Effector memory CD4-positive, alpha-beta T cell (primary cell): Measurements from ENCODE around the gene THSD1.

ENCODE experiments used
- DNase-seq, 3 donors: peaks; one replicate each; pipeline ENCODE4 v3.0.0-alpha.2; 2020
- H3K27ac ChIP-seq: 2 replicates; pipeline ENCODE4 v1.7.0; 2013; ENCODE audit warnings: mild to moderate bottlenecking, low read length, moderate library complexity; ENCODE audit not compliant: insufficient read depth, poor library complexity, severe bottlenecking
- H3K27me3 ChIP-seq: replicated peaks from 2 replicates; pipeline ENCODE4 v1.7.0; 2013; ENCODE audit warnings: mild to moderate bottlenecking, low read length; ENCODE audit not compliant: insufficient read depth, control insufficient read depth, poor library complexity, severe bottlenecking
- H3K36me3 ChIP-seq: 2 replicates; pipeline ENCODE4 v1.7.0; 2013; ENCODE audit warnings: mild to moderate bottlenecking, low read length, moderate library complexity; ENCODE audit not compliant: control insufficient read depth, insufficient read depth
- H3K4me1 ChIP-seq: 2 replicates; pipeline ENCODE4 v1.7.0; 2013; ENCODE audit warnings: low read length, mild to moderate bottlenecking; ENCODE audit not compliant: control insufficient read depth, insufficient read depth, poor library complexity, severe bottlenecking
- H3K4me3 ChIP-seq: 2 replicates; pipeline ENCODE4 v1.7.0; 2013; ENCODE audit warnings: low read length, low read depth, mild to moderate bottlenecking; ENCODE audit not compliant: insufficient read depth, poor library complexity, severe bottlenecking
- H3K9me3 ChIP-seq: 2 replicates; pipeline ENCODE4 v1.7.0; 2013; ENCODE audit warnings: mild to moderate bottlenecking, low read length, moderate library complexity; ENCODE audit not compliant: control insufficient read depth
- total RNA-seq, 3 donors: gene quantifications; one replicate each; lab custom pipeline; 2026; lab: John Stamatoyannopoulos, UW

Gene THSD1
- total RNA-seq, result 0.77 to 1.2 (median 0.87) reads per million in 3 donors

- DNase-seq, result no peak
- no peaks in the 10 kb centered on the region for H3K9me3 ChIP-seq
- no peak within 1 kb of the TSS for H3K27ac ChIP-seq
These were observed at the start of gene THSD1 for GRCh38 chr13:52405767-52406494. THSD1 (minus strand) TSS chr13:52406172; CDS start chr13:52402600, 3,572 bp downstream.

GRCh38 chr13:52455677-52456041 lies 49.7 kb upstream of the THSD1 start:
- no peaks in the 10 kb centered on the region for H3K27me3 ChIP-seq
- no peaks in the 10 kb centered on the region for H3K9me3 ChIP-seq
- no peaks in the 10 kb centered on the region for H3K36me3 ChIP-seq
- H3K27ac ChIP-seq, result peak overlapping the region; percentile 85
- H3K4me3 ChIP-seq, result peak overlapping the region; percentile 75
- H3K4me1 ChIP-seq, result peaks cover 7% of the 10 kb centered on the region
- DNase-seq, result peak; percentile 58 to 71 (median 63)

More at GRCh38 chr13:52405767-52406494, at the start of gene THSD1:
- Histone ChIP-seq H3K27me3 (peaks cover 3% of the 10 kb centered on the region), H3K4me1 (peaks cover 23% of the 10 kb centered on the region), H3K36me3 (no peaks in the 10 kb centered on the region), H3K4me3 (peak within 1 kb of the TSS; percentile 49)

- no peaks in the 10 kb centered on the region for H3K27me3 ChIP-seq
- peaks cover 7% of the 10 kb centered on the region for H3K4me1 ChIP-seq
- H3K4me3 ChIP-seq, result peak within 1 kb of the TSS; percentile 75
- H3K27ac ChIP-seq, result peak within 1 kb of the TSS; percentile 85
- H3K36me3 ChIP-seq, result no peaks in the 10 kb centered on the region
- DNase-seq, result peak; percentile 88 to 91 (median 90)
- H3K9me3 ChIP-seq, result no peaks in the 10 kb centered on the region
These were observed 49.1 kb upstream of the THSD1 start, which contains the start of gene CKAP2 for GRCh38 chr13:52454820-52455676. CKAP2 (plus strand) TSS chr13:52455478; CDS start chr13:52455557, 79 bp downstream.

GRCh38 chr13:52454459-52454819 lies 48.5 kb upstream of the THSD1 start:
- Histone ChIP-seq H3K9me3 (no peaks in the 10 kb centered on the region), H3K36me3 (no peaks in the 10 kb centered on the region), H3K4me1 (peaks cover 7% of the 10 kb centered on the region), H3K4me3 (peak overlapping the region; percentile 75), H3K27ac (peak overlapping the region; percentile 85), H3K27me3 (no peaks in the 10 kb centered on the region)
- DNase-seq, result peak in 2 of 3 donors; percentile 2 to 3

GRCh38 chr13:52452470-52452869 lies 46.5 kb upstream of the THSD1 start:
- H3K4me3 ChIP-seq, result no peak overlapping the region
- H3K27ac ChIP-seq, result no peak overlapping the region
- no peaks in the 10 kb centered on the region for H3K9me3 ChIP-seq
- peaks cover 16% of the 10 kb centered on the region for H3K4me1 ChIP-seq
- no peaks in the 10 kb centered on the region for H3K36me3 ChIP-seq
- no peaks in the 10 kb centered on the region for H3K27me3 ChIP-seq
- no peak for DNase-seq

GRCh38 chr13:52451135-52451804 lies 45.3 kb upstream of the THSD1 start:
- H3K4me3 ChIP-seq, result no peak overlapping the region

GRCh38 chr13:52450793-52451116 lies 44.8 kb upstream of the THSD1 start:
- Histone ChIP-seq H3K4me1 (peaks cover 16% of the 10 kb centered on the region), H3K27me3 (no peaks in the 10 kb centered on the region), H3K27ac (no peak overlapping the region), H3K4me3 (peak overlapping the region; percentile 96), H3K9me3 (no peaks in the 10 kb centered on the region), H3K36me3 (no peaks in the 10 kb centered on the region)
- no peak for DNase-seq

More at GRCh38 chr13:52451135-52451804, 45.3 kb upstream of the THSD1 start:
- Histone ChIP-seq H3K36me3 (no peaks in the 10 kb centered on the region), H3K9me3 (no peaks in the 10 kb centered on the region), H3K4me1 (peaks cover 16% of the 10 kb centered on the region), H3K27ac (no peak overlapping the region), H3K27me3 (no peaks in the 10 kb centered on the region)
- DNase-seq, result no peak

GRCh38 chr13:52450012-52450792 lies 44.2 kb upstream of the THSD1 start, which contains the start of gene VPS36:
VPS36 (minus strand) TSS chr13:52450634; CDS start chr13:52450594, 40 bp downstream.
- Histone ChIP-seq H3K27ac (peak within 1 kb of the TSS; percentile 80), H3K4me3 (peak within 1 kb of the TSS; percentile 96), H3K27me3 (no peaks in the 10 kb centered on the region), H3K9me3 (no peaks in the 10 kb centered on the region), H3K4me1 (peaks cover 16% of the 10 kb centered on the region), H3K36me3 (no peaks in the 10 kb centered on the region)
- DNase-seq, result peak; percentile 86 to 91 (median 89)

GRCh38 chr13:52449331-52450011 lies 43.5 kb upstream of the THSD1 start:
- no peak for DNase-seq
- H3K27ac ChIP-seq, result peak overlapping the region; percentile 80
- no peaks in the 10 kb centered on the region for H3K9me3 ChIP-seq
- H3K36me3 ChIP-seq, result no peaks in the 10 kb centered on the region
- H3K4me1 ChIP-seq, result peaks cover 14% of the 10 kb centered on the region
- H3K27me3 ChIP-seq, result no peaks in the 10 kb centered on the region
- H3K4me3 ChIP-seq, result peak overlapping the region; percentile 96
